ENCODE data around the gene BPHL.
A peak's percentile ranks its signal among the peaks of the same experiment; 100 is the strongest.

Gene BPHL

GRCh38 chr6:3118353-3119039 lies at the start of gene BPHL:
BPHL (plus strand) TSS chr6:3118711; CDS start chr6:3118741, 30 bp downstream.
- TF ChIP-seq CTCF (IDR thresholded peaks at IDR 0.05; ENCODE audit: insufficient read depth, low read length, poor library complexity, severe bottlenecking) = no peak
- H3K36me3 ChIP-seq (ENCODE audit: control insufficient read depth, insufficient read depth, low read length) = no peaks in the 10 kb centered on the region; the same call in none of the 2 replicates
- H3K4me3 ChIP-seq (replicated peaks; ENCODE audit: low read depth, low read length) = peak within 1 kb of the TSS; percentile 84
- DNase-seq (ENCODE audit: extremely low read depth, insufficient read length) = peak; percentile 95
- H3K27me3 ChIP-seq (replicated peaks; ENCODE audit: control insufficient read depth, insufficient read depth, low read length) = no peaks in the 10 kb centered on the region

- H3K36me3 ChIP-seq (ENCODE audit: control insufficient read depth, insufficient read depth, low read length) = no peaks in the 10 kb centered on the region; the same call in 1 of the 2 replicates
- H3K27me3 ChIP-seq (replicated peaks; ENCODE audit: control insufficient read depth, insufficient read depth, low read length) = no peaks in the 10 kb centered on the region
- no peak for TF ChIP-seq CTCF (IDR thresholded peaks at IDR 0.05; ENCODE audit: insufficient read depth, low read length, poor library complexity, severe bottlenecking)
- no peak for DNase-seq (ENCODE audit: extremely low read depth, insufficient read length)
- H3K4me3 ChIP-seq (replicated peaks; ENCODE audit: low read depth, low read length) = no peak overlapping the region
Observed at GRCh38 chr6:3071568-3071967, 46.9 kb upstream of the BPHL start.

- Histone ChIP-seq H3K36me3 (ENCODE audit: control insufficient read depth, insufficient read depth, low read length) (peaks cover 5% of the 10 kb centered on the region), H3K4me3 (replicated peaks; ENCODE audit: low read depth, low read length) (no peak overlapping the region), H3K27me3 (replicated peaks; ENCODE audit: control insufficient read depth, insufficient read depth, low read length) (no peaks in the 10 kb centered on the region)
- DNase-seq (ENCODE audit: extremely low read depth, insufficient read length) = no peak
- TF ChIP-seq CTCF (IDR thresholded peaks at IDR 0.05; ENCODE audit: insufficient read depth, low read length, poor library complexity, severe bottlenecking) = no peak
Observed at GRCh38 chr6:3072798-3073197, 45.7 kb upstream of the BPHL start.

- Histone ChIP-seq H3K4me3 (replicated peaks; ENCODE audit: low read depth, low read length) (no peak overlapping the region), H3K27me3 (replicated peaks; ENCODE audit: control insufficient read depth, insufficient read depth, low read length) (no peaks in the 10 kb centered on the region), H3K36me3 (ENCODE audit: control insufficient read depth, insufficient read depth, low read length) (peaks cover 9% of the 10 kb centered on the region)
- TF ChIP-seq CTCF (IDR thresholded peaks at IDR 0.05; ENCODE audit: insufficient read depth, low read length, poor library complexity, severe bottlenecking) = no peak
- no peak for DNase-seq (ENCODE audit: extremely low read depth, insufficient read length)
Observed at GRCh38 chr6:3073382-3073781, 45.1 kb upstream of the BPHL start.

- Histone ChIP-seq H3K27me3 (replicated peaks; ENCODE audit: control insufficient read depth, insufficient read depth, low read length) (no peaks in the 10 kb centered on the region), H3K36me3 (ENCODE audit: control insufficient read depth, insufficient read depth, low read length) (peaks cover 9% of the 10 kb centered on the region), H3K4me3 (replicated peaks; ENCODE audit: low read depth, low read length) (no peak overlapping the region)
- DNase-seq (ENCODE audit: extremely low read depth, insufficient read length) = no peak
- TF ChIP-seq CTCF (IDR thresholded peaks at IDR 0.05; ENCODE audit: insufficient read depth, low read length, poor library complexity, severe bottlenecking) = no peak
Observed at GRCh38 chr6:3075772-3076113, 42.8 kb upstream of the BPHL start.

- Histone ChIP-seq H3K36me3 (ENCODE audit: control insufficient read depth, insufficient read depth, low read length) (peaks cover 10% of the 10 kb centered on the region), H3K27me3 (replicated peaks; ENCODE audit: control insufficient read depth, insufficient read depth, low read length) (no peaks in the 10 kb centered on the region), H3K4me3 (replicated peaks; ENCODE audit: low read depth, low read length) (no peak overlapping the region)
- TF ChIP-seq CTCF (IDR thresholded peaks at IDR 0.05; ENCODE audit: insufficient read depth, low read length, poor library complexity, severe bottlenecking) = no peak
- DNase-seq (ENCODE audit: extremely low read depth, insufficient read length) = no peak
Observed at GRCh38 chr6:3076320-3076719, 42.2 kb upstream of the BPHL start.
